Stomach smooth muscle (tissue), 2 donors: Measurements from ENCODE around the gene SLCO2A1.

Experiments used
- H3K27ac ChIP-seq: one replicate; pipeline ENCODE4 v1.7.0; 2013; ENCODE audit warnings: mild to moderate bottlenecking, low read length, inconsistent platforms
- H3K27me3 ChIP-seq, 2 donors: one replicate each; pipeline ENCODE4 v1.7.0; 2013; ENCODE audit warnings: low read length in 2 of 2; ENCODE audit not compliant: insufficient read depth in 2 of 2, control insufficient read depth in 1 of 2
- H3K36me3 ChIP-seq, 2 donors: one replicate each; pipeline ENCODE4 v1.7.0; 2013; ENCODE audit warnings: low read length in 2 of 2; ENCODE audit not compliant: control insufficient read depth in 2 of 2, insufficient read depth in 2 of 2
- H3K4me1 ChIP-seq: one replicate; pipeline ENCODE4 v1.7.0; 2013; ENCODE audit warnings: low read length; ENCODE audit not compliant: control insufficient read depth, insufficient read depth
- H3K4me3 ChIP-seq, 2 donors: one replicate each; pipeline ENCODE4 v1.7.0; 2013; ENCODE audit warnings: low read length in 2 of 2
- H3K9ac ChIP-seq, 2 donors: one replicate each; pipeline ENCODE4 v1.7.0; 2013; ENCODE audit warnings: low read length in 2 of 2, mild to moderate bottlenecking in 1 of 2
- H3K9me3 ChIP-seq, 2 donors: one replicate each; pipeline ENCODE4 v1.7.0; 2013; ENCODE audit warnings: low read length in 2 of 2; ENCODE audit not compliant: control insufficient read depth in 2 of 2
- donor health status: healthy.
- donor health status: Pancreatic carcinoma.

SLCO2A1 gene

DNA sequence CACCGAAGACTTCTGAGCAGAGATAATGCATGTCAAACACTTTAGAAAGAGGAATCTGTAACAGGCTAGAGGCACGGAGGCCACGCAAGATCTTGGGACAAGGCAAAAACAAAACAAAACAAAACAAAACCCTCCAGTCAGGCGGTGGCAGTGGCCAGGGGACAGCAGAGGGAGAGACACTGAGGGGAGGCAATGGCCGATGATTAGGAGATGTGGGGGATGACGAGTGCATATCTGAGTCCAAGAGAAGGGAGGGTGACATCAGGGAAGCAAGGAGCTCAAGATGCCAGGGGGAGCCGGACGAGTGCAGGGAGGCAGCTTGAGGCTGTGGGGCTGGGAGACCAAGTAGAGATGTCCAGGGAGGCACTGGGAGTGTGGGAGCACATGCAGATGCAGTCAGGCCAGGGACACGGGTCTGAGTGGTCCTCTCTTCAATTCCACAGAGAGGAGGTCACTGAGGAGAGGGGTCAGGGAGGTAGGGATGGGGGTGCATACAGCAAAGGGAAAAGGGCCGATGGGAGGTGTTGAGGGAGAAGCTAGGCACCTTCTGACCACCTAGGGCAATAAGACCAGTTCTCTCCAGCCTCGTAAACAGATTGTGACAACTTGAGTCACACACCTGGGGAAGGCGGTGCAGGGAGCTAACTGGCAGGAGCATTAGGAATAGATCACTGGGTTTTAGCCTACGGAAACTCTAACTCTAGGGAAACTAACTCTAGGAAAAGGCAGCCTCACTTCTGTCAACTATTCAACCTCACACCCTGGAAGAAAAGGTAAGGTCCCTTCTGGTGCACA, 29.6 kb downstream of the SLCO2A1 start:
- H3K27ac ChIP-seq, result no peak overlapping the region
- peaks cover 0 to 2% of the 10 kb centered on the region in 2 donors for H3K9me3 ChIP-seq
- H3K27me3 ChIP-seq, result peaks cover 0 to 7% of the 10 kb centered on the region in 2 donors
- no peak overlapping the region for H3K4me3 ChIP-seq
- no peaks in the 10 kb centered on the region for H3K36me3 ChIP-seq
- H3K4me1 ChIP-seq, result no peaks in the 10 kb centered on the region
- no peak overlapping the region for H3K9ac ChIP-seq

DNA sequence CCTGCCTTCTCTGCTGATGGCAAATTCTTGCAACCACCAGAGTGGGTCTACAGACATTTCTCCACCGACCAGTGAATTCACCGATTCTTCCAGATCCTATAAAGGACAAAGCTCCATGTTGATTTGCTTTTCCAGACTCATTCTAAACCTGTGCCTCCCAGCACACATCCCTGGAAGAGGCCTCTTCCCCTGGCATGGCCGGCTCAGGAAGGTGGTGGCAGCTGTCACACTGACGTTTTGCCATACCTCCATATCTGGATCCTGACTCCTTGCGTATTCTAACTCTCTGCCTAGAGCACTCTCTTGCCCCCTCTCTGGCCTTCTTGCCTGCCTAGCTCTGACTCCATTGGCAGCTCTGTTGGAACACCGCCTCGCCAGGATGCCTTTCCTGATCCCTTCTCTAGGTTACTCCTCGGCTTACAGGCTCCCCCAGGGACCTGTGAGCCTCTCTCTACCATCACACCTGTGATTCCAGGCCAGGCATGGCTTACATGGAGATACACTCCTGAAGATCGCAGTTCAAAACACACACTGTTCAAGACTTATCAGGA, 31.0 kb downstream of the SLCO2A1 start:
- no peaks in the 10 kb centered on the region for H3K4me1 ChIP-seq
- no peak overlapping the region for H3K27ac ChIP-seq
- H3K9me3 ChIP-seq, result no peaks in the 10 kb centered on the region
- no peak overlapping the region for H3K9ac ChIP-seq
- H3K27me3 ChIP-seq, result peaks cover 0 to 7% of the 10 kb centered on the region in 2 donors
- no peak overlapping the region for H3K4me3 ChIP-seq
- no peaks in the 10 kb centered on the region for H3K36me3 ChIP-seq

DNA sequence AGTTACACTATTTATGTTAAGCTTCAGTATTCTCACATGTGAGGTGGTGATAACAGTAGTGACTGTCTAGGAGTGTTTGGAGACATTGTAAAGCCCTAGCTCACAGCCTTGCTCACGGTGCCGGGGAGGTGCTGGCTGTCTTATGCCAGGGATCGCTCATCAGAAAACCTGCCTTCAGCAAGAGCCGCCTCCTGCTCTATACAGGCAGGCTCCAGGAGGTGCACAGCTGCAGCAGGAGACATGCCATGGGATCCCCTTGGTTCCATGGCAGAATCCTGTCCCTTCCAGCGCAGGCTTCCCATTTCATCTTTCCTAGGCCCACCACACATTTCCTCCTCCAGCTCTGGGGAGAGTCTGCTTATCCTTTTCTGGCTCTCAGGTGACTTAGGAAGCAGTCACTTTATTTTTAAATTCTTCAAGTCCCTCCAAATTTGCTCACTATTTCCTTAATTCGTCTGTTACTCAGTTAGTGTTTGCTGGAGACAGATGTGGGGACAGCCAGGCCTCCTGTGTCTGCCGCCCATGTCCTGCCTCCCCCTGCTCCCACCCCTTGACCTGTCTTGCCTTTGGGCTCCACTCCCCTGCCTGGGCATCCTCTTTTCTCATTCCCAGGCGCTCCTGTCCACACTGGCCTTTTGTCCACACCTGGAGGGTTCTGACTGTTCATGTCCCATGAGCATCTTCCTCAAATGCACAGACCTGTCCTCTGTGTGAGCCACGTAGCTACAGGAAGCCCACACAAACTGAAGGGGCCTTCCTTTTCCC, 31.7 kb downstream of the SLCO2A1 start:
- Histone ChIP-seq H3K36me3 (no peaks in the 10 kb centered on the region), H3K27me3 (peaks cover 0 to 7% of the 10 kb centered on the region in 2 donors), H3K4me3 (no peak overlapping the region), H3K4me1 (no peaks in the 10 kb centered on the region), H3K9me3 (no peaks in the 10 kb centered on the region), H3K9ac (no peak overlapping the region), H3K27ac (no peak overlapping the region)

DNA sequence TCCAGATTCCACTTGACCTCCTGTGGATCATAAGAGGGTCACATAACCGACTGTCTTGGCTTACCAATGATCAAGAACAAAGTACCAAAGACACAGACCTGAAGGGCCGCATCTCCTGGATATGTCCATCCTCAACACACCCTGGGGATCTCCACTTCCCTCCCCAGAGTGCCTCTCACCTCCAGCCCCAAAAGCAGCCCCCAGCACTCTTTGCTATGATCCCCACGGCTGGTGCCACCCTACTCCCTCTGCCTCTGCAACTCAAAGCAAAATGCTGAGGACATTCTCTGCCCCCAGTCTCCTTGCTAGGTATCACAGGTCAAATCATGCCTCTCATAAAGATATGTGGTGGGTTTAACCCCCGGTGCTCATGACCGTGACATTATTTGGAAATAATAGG, 32.7 kb downstream of the SLCO2A1 start:
- peaks cover 0 to 7% of the 10 kb centered on the region in 2 donors for H3K27me3 ChIP-seq
- no peaks in the 10 kb centered on the region for H3K9me3 ChIP-seq
- H3K36me3 ChIP-seq, result no peaks in the 10 kb centered on the region
- H3K4me1 ChIP-seq, result peaks cover 4% of the 10 kb centered on the region
- H3K9ac ChIP-seq, result no peak overlapping the region
- H3K4me3 ChIP-seq, result no peak overlapping the region
- H3K27ac ChIP-seq, result no peak overlapping the region

DNA sequence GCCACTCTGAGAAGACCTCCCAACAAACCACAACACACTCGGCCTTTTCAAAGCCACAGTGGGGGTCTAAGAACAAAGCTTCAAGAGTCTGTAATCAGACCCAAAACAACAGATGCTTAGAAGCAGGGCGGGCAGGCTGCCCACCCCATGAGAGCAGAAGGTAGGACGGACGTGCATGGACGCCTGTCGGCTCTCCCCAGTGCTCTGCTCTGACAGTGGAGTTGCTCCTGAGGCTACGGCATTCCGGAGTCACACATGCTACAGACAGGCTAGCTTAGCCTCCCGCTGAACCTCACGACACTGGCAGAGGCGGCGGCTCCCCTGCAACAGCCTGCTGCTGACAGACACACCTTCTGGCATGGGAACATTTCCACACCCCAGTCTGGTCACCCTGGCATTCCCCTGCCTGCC, 33.5 kb downstream of the SLCO2A1 start:
- H3K27me3 ChIP-seq, result peaks cover 0 to 7% of the 10 kb centered on the region in 2 donors
- H3K4me3 ChIP-seq, result no peak overlapping the region
- no peak overlapping the region for H3K27ac ChIP-seq
- H3K36me3 ChIP-seq, result no peaks in the 10 kb centered on the region
- H3K9me3 ChIP-seq, result no peaks in the 10 kb centered on the region
- H3K4me1 ChIP-seq, result peaks cover 4% of the 10 kb centered on the region
- no peak overlapping the region for H3K9ac ChIP-seq

DNA sequence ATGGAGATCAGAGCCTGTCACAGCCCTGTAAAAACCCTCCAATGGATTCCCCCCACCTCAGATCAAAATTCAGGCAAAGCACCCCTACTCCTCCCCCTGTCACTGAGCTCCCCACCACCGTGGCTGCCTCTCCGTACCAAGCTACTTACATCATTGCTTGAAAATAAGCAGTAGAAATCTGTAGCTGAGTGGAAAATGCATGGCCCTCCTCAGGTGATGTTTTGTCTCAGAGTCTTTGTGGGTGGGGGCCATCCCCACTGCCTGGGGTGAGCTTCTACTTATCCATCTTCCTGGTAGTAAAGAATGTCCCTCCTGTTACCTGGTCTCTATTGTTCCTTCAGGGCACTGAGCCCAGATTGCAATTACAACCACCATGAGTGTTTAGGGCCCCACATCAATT, 34.5 kb downstream of the SLCO2A1 start:
- Histone ChIP-seq H3K9ac (no peak overlapping the region), H3K36me3 (no peaks in the 10 kb centered on the region), H3K9me3 (no peaks in the 10 kb centered on the region)

DNA sequence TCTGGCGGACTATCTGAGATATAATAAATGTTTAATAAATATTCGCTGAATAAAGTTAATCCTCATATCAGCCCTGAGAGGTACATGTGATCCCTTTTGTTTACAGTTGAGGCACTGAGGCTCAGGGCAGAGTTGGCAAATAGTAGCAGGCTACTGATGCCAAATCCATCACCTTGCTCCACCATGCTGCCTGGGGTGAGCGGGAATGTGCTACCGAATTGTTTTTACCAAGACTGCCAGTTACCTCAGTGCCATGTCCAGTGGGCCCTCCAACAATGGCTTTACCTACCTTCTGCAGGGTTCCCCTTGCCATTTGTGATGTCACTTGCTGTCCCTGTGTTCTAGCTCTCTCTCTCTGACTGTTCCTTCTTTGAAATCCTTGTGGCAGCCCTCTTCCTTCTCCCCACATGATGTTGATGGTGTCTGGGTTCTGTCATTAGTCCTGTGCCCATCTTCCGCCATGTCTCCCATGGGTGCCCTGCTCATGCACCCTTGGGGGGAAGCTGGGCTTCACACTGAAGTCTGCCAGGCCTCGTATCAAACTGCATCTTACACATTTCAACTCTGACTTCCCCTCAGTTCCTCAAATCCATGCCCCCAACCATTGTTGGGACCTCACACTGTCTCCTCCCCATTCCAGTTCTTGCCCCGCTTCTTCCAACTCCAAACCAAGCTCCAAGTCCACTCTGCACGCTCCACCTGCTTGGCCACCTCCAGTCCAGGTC, 35.4 kb downstream of the SLCO2A1 start:
- Histone ChIP-seq H3K4me1 (peaks cover 4% of the 10 kb centered on the region), H3K36me3 (no peaks in the 10 kb centered on the region)

More for the DNA sequence above, 34.5 kb downstream of the SLCO2A1 start:
- peaks cover 0 to 6% of the 10 kb centered on the region in 2 donors for H3K27me3 ChIP-seq
- H3K4me3 ChIP-seq, result no peak overlapping the region
- peaks cover 4% of the 10 kb centered on the region for H3K4me1 ChIP-seq
- H3K27ac ChIP-seq, result no peak overlapping the region

DNA sequence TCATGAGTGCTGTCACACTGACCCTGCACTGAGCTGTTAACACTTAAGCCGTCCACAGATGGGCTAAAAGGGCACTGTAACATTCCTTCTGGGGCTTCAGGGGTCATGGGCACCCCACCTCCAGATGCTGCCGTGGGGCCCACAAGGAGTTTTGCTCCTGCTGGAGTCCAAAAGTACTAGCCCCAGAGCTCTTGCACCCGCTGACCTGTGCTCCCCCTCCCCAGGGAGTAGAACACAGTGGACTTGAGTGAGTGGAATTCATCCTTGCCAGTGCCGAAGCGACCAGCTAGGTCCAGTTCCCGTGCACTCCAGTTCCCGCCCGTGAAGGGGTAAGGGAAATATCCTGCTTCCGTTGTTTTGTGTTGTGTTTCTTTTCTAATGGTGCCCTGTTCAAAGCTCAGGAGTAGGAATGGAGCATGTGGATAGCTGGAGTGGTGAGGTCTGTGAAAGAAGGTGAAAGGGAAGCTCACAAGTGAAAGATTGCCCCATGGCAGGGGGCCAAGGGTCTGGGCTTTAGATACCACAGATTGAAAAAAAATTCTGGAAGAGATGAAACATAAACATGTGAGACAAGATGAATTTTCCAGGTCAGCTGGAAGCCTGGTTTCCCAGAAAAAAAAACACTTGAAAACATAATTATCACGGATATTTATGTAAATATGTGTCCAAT, 36.6 kb downstream of the SLCO2A1 start:
- H3K4me3 ChIP-seq, result no peak overlapping the region
- no peak overlapping the region for H3K9ac ChIP-seq
- H3K27ac ChIP-seq, result no peak overlapping the region
- no peaks in the 10 kb centered on the region for H3K36me3 ChIP-seq
- H3K4me1 ChIP-seq, result peaks cover 4% of the 10 kb centered on the region
- H3K27me3 ChIP-seq, result peaks cover 0 to 2% of the 10 kb centered on the region in 2 donors
- H3K9me3 ChIP-seq, result no peaks in the 10 kb centered on the region

More for the DNA sequence above, 35.4 kb downstream of the SLCO2A1 start:
- H3K4me3 ChIP-seq, result no peak overlapping the region
- H3K27me3 ChIP-seq, result peaks cover 0 to 3% of the 10 kb centered on the region in 2 donors
- H3K9ac ChIP-seq, result no peak overlapping the region
- H3K9me3 ChIP-seq, result no peaks in the 10 kb centered on the region
- H3K27ac ChIP-seq, result no peak overlapping the region

DNA sequence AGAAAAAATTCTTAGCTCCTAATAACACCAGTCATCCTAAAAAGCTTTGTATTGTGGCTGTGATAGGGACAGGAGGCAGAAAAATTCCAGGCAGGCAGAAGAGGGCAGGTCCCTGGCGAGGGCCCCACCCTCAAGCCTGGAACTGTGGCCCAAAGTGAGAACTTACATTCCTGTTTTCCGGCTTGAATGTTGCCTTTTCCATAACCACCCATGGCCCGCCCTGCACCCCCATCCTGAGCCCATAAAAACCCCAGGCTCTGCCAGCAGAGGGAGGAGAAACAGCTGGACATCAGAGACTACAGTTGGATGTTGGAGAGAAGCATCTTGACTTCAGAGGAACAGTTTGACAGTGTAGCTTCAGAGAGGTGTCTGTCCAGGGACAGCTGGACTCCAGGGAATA, 37.3 kb downstream of the SLCO2A1 start:
- H3K4me3 ChIP-seq, result no peak overlapping the region
- peaks cover 4% of the 10 kb centered on the region for H3K4me1 ChIP-seq
- H3K27me3 ChIP-seq, result peaks cover 0 to 2% of the 10 kb centered on the region in 2 donors
- no peak overlapping the region for H3K9ac ChIP-seq
- H3K27ac ChIP-seq, result no peak overlapping the region
- H3K36me3 ChIP-seq, result no peaks in the 10 kb centered on the region
- no peaks in the 10 kb centered on the region for H3K9me3 ChIP-seq

DNA sequence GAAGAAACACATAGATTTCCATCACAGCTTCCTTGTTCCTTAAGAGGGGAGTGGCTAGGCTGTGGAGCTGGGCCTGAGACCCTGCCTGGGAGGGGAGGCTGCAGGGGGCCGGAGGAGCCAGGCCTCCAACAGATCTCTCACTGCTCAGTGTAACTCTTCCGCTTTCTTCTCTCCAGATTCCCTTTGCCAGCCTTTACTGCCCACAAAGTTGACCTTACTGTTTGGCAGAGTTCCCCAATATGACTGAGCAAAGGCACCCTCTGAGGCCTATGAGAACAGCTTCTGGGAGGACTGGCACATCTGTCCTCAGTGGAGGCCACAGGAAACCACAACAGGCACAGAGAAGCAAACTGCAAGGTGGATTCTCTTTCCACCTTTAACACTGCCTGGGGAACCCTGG, 38.1 kb downstream of the SLCO2A1 start:
- Histone ChIP-seq H3K9me3 (no peaks in the 10 kb centered on the region), H3K27ac (no peak overlapping the region)

More for the DNA sequence above, 38.1 kb downstream of the SLCO2A1 start:
- Histone ChIP-seq H3K9ac (no peak overlapping the region), H3K27me3 (peaks cover 0 to 2% of the 10 kb centered on the region in 2 donors), H3K4me1 (peaks cover 4% of the 10 kb centered on the region), H3K36me3 (no peaks in the 10 kb centered on the region), H3K4me3 (no peak overlapping the region)
